Measurements from ENCODE around the gene SERPINH1.

Gene SERPINH1

GRCh38 chr11:75533896-75534258, 28.2 kb upstream of the SERPINH1 start:
- no peak for DNase-seq

DNA sequence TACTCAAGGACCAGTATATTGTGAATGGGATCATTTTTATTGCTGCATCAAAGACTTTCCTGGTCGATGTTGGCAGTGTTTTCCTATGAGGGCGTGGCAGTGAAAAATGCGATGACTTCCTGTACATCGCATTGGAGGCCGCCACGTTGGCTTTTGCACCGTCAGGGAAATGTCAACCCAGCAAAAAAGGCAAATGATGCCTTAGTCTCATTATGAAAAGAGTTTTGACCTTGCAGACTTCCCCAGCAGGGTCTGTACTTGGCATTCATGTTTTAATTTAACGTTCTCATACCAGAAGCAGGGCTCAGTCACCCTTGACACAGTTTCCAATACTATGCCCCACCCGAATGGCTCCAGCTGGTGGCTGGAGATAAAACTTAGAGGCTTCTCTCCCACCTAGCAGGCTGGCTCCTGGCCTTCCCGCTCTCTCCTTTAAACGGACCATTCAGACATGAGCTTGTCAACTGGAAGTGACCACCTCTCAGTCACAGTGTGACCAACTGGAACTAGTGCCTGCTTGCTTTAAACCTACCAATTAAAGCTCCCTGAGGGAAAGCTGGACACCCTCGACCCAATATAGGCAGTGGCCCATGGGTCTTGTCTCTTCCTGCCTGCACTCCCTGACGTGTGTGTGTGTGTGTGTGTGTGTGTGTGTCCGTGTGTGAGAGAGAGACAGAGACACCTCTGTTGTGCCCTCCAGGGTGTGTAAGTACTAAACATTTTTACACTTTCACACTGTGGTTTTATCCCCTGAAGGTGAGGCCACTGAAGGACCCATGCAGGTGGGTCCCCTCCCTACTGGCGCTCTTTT, 27.6 kb upstream of the SERPINH1 start:
- no peak for DNase-seq

- DNase-seq, result no peak
Measured at GRCh38 chr11:75535071-75535470, 27.0 kb upstream of the SERPINH1 start.

GRCh38 chr11:75536786-75537641, 25.0 kb upstream of the SERPINH1 start:
- no peak for DNase-seq

DNA sequence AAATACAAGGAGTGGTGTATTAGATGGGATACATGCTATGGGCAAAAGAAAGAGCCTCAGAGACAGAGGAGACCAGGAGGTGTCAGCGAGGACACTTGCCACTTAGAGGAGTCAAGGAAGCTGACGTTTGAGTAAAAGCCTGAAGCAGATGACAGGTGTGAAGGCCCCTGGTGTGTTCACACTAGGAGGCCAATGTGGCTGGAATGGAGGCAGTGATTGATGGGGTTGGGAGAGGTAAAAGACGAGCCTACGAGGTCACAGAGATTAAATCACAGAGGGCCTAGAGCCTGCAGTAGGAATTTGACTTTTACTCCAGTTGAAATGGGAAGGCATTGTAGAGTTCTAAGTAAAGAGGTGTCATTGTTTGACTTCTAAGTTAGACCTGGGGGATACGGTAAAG, 24.3 kb upstream of the SERPINH1 start:
- DNase-seq, result no peak

GRCh38 chr11:75538150-75538942, 23.7 kb upstream of the SERPINH1 start:
- DNase-seq, result no peak

GRCh38 chr11:75539459-75540334, 22.4 kb upstream of the SERPINH1 start:
- DNase-seq, result no peak

DNA sequence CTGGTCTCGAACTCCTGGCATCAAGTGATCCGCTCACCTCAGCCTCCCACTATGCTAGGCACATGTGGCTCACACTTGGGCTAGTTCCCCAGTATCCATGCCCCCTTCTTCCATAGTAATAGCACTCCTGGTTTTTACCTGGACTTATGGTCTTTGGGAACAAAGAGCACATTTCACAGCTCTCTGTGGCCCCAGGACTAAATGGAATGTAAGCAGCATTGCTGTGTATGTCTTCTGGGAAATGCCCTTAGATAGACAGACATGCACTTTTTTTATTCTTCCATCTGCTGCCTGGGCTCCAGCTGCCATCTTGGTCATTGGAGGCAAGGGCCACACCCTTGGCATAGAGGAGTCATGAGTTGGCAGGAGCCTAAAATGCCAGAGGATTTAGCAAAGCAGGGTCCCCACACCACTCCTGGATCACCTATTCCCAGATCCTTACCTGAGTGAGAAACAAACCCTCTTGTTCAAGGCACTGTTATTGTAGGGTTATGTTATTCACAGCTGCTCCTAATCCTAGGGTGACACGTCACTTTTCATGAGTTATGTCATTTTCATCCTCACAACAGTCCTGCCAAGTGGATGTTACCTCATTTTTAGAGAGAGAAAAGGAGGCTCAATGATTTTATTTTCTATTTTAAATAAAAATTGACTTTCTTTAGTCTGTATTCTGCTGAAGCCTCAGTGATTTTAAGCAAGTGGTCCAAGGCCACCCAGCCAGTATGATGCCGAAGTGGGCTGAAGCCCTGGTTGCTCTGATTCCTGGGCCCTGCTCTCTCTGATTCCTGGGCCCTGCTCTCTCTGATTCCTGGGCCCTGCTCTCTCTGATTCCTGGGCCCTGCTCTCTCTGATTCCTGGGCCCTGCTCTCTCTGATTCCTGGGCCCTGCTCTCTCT, 20.6 kb upstream of the SERPINH1 start:
- no peak for DNase-seq

- DNase-seq, result no peak
Measured at GRCh38 chr11:75542088-75542438, 20.0 kb upstream of the SERPINH1 start.

DNA sequence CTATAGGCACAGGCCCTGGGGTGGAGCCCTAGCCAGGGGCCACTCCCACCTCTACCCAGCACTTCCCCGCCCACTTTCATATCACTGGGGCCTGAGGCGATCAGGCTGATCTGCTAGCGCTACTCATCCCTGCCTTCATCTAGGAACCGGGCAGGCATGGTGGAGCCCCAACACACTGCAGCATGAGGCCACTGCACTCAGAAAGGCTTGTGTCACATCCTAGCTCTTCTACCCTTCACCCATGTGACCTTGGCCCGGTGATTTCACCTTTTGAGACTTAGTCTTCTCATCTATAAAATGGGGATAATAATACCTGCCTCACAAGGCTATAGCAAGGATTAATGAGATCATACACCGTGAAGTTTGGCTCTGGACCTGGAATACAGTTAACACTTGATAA, 18.2 kb upstream of the SERPINH1 start:
- DNase-seq, result no peak

GRCh38 chr11:75547177-75547576, 14.9 kb upstream of the SERPINH1 start:
- no peak for DNase-seq

DNA sequence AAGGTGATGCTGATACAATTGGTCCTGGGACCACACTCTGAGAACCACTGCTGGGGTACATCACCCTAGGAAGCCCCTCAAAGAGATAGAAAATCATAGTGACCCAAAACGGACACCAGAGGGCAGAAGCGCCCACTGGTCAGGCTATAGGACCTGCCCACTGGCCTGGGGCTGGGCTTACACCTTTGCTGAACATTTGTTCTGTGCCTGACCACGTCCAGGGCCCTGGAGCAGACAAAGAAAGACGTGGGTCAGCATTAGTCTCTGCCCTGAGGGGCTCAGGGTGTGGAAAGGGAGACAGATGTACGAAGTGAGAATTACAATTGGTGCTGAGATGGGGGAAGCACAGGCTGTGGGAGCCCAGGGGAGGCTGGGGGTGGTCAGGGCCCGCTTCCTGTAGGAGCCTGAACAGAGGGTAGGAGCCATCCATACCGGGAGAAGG, 14.4 kb upstream of the SERPINH1 start:
- peak; percentile 61 for DNase-seq

DNA sequence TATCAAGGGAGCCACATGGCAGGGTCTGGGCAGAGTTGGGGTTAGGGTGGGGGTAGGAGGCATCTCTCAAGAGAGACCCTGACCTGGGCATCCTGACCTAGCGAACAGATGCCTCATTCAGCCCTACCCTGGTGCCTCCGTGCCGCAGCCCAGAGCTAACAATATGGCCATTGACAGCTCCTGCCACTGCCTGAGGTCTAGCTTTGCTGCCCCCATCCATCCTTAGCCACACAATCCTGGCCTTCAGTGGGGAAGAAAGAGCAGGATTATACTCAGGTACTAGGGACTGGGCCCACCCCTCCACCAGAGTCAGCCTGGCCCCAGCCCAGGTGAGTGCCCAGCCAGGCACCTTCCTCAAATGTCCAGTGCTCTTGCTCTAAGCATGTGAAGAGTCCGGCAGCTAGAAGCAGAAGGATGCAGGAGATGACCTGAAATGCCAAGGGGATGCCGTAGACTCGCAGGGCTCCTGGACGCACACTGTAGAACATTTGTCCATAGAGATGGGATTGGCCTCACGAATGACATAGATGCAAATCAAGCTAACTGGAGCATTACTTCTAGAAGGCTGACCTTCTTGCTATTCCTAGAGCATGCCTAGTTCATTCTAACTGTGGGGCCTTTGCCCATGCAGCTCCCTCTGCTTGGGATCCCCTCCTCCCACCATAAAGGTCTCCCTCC, 13.3 kb upstream of the SERPINH1 start:
- DNase-seq, result no peak

DNA sequence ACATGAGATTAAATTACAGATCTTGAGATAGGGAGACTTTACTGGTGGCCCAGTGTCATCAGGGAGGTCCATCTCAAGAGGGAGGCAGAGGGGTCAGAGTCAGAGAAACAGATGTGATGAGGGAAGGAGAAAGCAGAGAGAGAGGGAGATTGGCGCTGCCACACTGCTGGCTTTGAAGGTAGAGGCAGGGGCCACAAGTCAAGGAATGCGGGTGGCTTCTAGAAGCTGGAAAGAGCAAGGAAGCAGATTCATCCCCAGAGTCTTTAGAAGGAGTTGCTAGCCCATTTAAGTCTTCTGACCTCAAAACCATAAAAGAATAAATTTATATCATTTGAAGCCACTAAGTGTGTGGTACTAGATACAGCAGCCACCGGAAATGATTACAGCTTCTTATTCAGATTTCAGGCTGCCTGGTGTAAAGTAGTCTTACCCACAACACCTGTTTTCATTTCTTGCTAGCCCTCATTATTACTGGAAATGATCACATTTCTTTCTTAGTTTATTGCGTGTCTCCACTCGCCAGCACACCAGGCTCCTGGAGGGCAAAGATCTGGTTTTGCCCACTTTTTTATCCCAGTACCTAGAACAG, 12.6 kb upstream of the SERPINH1 start:
- DNase-seq, result no peak

DNA sequence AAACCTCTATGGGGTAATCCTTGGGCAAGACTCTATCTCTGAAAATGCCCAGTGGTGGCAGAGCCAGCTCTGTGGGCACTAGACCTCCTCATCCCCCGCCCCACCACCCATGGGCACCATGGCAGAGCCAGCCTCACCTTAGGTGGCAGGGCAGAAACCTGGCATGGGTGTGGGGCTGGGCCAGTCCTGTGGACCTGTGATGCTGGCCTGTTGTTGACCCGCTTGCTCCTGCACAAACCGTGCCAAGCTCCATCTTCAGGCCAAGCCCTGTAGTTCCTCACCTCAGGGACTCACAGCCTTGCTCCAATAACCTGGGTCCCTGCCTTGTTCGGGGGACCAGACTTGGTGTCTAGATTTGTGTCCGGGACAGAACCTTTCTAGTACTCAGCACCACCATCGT, 8.9 kb upstream of the SERPINH1 start:
- DNase-seq, result no peak

DNA sequence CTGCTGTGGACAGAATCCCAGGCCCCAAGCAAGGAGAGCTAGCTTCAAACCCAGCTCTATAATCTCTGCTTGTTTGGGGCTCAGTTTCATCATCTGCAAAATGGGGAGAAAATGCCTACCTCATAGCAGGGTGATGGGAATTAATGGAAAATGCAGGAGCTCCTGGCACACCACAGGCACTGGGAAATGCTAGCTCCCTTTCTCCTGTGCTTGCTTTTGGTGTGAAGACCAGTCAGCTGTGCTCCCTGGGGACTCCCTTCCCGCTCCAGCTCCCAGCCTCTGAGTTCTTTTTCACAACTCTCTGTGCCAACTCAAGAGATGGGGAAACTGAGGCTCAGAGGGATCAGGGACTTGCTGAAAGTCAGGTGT, 8.2 kb upstream of the SERPINH1 start:
- no peak for DNase-seq

DNA sequence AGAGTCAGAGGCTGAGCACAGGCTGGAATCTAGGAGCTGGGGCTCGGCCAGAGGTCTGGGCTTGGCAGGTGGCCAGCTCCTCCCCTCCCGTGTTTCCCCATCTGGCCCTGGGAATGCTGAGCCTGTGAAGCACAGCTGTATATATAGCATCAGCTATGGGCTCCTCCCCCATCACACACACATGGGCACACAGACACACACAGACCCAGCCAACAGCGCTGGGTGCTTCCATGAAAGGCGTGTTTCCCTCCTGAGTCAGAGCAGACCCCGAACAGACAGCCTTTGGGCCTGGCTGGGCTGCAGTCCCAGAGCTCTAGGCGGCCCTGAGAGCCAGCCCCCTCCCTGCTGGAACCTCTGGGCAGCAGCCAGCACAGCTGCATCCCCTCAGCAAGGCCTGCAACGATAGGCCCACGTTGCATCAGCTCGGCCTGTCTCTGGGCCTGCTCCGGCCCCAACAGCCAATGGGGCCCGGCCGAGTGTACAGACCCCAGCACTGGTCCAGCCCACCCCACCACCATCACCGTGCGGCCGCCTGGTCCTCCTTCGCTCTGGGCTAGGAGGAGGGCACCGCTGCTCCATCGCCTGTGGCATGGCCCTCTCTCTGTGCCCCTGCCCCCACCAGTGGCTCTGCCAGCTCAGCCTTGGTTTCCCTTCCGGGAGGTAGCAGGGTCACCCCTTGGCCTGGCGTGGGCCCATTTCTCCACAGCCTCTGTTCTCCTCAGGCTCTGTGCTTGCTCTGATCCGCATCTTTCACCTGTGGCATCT, 7.6 kb upstream of the SERPINH1 start:
- no peak for DNase-seq

DNA sequence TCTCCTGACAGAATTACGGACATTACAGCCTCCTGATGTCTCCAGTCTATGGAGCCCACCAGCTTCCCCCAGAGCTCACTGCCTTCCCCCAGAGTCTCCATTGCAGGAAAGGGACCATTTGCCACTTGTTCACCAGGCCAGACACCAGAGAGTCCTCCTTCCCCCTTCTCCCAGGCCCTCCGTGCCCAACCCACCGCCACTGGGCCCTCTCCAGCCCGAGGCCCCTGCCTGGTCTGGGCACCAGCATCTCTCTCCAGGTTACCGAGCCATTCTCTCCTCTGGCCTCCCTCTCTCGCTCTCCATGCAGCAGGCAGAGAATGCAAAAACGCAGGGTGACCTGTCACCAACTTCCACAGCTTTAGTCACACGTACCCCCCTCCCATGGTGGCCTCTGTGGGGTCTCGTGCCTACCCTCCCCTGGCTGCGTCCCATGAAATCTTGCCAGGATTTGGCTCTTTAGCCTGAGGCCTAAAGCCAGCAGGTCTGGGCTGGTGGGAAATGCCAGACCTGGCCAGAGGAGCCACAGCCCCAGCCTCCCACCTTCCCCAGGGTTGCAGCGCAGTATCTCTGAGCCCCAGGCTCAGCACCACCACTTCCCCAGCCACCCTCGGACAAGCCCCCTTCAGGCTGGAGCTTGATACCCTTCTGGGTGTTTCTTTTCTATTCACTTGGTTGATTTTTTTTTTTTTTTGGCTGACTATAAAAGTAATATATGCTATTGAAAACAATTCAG, 6.8 kb upstream of the SERPINH1 start:
- no peak for DNase-seq

DNA sequence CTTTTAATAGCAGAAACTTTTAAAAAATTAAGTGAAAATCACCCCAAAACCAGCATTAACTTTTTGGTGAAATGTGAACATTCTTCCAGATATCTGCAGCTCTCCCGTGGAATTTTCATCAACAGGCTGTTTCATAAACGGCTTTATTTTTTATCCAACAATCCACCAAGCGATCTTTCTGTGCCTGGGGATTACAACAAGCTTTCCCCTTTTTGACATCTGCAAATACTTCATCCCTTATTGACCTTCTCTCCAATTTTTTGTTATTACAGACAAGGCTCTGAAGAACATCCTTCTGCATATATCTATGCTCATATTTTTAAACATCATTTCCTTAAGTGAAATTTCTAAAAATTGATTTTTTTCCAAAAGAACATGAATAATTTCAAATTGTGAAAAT, 5.8 kb upstream of the SERPINH1 start:
- DNase-seq, result no peak
